Middle frontal gyrus (tissue), 1 donor: ENCODE data around the gene NUDT3.
"Not testable (repeated sequence)": the region's sequence is repeated elsewhere in the genome, so short reads cannot be mapped to it uniquely, and the experiment has no call there.

Experiments used
- DNase-seq: peaks from one replicate; pipeline ENCODE4 v3.0.0-alpha.2; 2015; ENCODE audit warnings: low spot score; ENCODE audit errors: extremely low spot score

NUDT3 gene

GRCh38 chr6:34260576-34261267, 131.7 kb downstream of the NUDT3 start:
- no peak for DNase-seq

DNA sequence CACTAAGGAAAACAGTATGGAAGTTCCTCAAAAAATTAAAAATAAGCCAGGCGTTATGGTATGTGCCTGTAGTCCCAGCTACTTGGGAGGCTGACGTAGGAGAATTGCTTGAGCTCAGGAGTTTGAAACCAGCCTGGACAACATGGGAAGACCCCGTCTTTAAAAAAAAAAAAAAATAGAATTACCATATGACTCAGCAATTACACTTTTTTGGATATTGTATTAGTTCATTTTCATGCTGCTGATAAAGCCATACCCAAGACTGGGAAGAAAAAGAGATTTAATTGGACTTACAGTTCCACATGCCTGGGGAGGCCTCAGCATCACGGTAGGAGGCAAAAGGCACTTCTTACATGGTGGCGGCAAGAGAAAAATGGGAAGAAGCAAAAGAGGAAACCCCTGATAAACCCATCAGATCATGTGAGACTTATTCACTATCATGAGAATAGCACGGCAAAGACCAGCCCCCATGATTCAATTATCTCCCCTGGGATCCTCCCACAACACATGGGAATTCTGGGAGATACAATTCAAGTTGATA, 132.9 kb downstream of the NUDT3 start:
- DNase-seq = no peak

GRCh38 chr6:34252395-34252794, 140.1 kb downstream of the NUDT3 start:
- DNase-seq = not testable (repeated sequence)

DNA sequence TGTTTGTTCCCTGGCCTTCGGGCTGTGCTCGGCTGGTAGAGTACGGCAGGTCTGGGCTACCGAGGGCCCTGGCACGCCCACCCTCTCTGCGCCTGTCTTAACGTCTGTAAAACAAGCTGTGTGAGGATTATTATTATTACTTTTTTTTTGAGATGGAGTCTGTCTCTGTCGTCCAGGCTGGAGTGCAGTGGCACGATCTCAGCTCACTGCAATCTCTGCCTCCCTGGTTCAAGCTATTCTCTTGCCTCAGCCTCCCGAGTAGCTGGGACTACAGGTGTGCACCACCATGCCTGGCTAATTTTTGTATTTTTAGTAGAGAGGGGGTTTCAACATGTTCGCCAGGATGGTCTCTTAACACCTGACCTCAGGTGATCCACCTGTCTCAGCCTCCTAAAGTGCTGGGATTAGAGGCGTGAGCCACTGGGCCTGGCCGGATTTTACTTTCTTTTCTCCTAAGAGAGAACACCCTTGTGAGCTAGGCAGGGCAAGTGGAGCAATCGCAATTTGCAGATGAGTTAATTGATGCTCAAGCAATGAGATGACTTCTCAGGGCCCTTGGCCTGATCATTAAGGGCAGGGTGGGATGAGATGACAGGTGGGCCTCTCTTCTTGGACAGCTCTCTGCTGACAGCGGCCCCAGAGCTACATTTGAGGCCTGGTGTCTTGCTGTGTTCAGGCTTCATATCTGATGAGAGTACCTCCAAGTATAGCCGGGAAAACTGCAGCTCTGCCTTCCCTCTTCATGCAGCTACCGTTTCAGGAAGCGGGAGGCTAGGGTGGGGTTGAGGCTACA, 142.8 kb downstream of the NUDT3 start:
- no peak for DNase-seq

- DNase-seq = peak; percentile 91
Observed at GRCh38 chr6:34248727-34249468, 143.6 kb downstream of the NUDT3 start, which contains the start of gene SMIM29. Gene SMIM29 (minus strand): TSS chr6:34249006. CDS start chr6:34247791, 1,215 bp downstream.

- DNase-seq = no peak
Observed at GRCh38 chr6:34248198-34248726, 144.2 kb downstream of the NUDT3 start.

DNA sequence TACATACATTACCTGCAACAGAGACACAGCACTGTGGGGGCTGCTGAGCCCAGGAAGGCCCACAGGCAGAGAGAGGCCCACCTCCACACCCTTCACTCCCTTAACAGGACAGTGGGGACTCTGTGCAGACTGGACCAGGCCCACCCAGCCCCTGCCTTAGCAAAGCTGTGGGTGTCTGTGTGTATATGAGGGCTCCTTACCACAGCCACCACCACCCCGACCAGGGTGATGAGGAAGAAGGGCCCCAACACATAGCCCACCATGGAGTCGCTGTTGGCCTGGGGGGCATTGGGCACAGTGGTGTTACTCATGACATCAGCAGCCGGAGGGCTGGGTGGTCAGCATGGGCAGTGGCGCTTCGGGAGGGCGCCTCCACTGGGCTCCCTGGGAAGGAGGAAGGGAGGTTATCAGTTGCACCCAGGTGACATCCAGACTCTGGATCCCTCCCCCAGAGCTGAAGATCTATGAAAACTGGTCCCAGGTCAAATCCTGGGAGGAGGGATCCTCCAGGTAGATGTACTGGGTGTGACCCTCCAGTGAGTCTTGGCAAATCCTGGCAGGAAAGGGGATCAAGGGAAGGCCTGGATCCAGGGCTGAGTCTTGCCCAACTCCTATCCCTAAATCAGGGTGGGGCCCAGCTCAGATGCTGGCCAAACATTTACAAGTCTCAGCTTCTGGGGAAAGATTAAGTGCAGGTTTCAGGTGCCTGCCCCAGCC, 144.8 kb downstream of the NUDT3 start:
- no peak for DNase-seq

GRCh38 chr6:34246563-34247391, 145.7 kb downstream of the NUDT3 start:
- DNase-seq = no peak

DNA sequence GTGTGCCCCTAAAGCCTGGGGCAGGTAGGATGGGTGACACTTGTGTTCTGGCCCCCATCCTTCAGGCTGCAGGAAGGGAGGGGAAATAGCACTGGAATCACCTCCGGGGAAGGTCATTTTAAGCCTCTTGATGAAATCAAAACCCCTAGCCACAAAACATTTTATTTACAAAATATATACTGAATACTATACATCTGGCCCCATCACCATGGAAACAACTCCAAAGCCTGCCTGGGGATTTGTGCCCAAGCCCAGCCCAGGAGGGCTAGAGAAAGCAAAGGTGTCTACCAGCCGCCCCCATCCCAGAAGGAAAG, 146.3 kb downstream of the NUDT3 start:
- no peak for DNase-seq

DNA sequence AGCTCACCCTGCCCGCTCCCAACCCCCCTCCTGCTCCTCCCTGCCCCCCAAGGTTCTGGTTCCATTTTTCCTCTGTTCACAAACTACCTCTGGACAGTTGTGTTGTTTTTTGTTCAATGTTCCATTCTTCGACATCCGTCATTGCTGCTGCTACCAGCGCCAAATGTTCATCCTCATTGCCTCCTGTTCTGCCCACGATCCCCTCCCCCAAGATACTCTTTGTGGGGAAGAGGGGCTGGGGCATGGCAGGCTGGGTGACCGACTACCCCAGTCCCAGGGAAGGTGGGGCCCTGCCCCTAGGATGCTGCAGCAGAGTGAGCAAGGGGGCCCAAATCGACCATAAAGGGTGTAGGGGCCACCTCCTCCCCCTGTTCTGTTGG, 146.7 kb downstream of the NUDT3 start:
- not testable (repeated sequence) for DNase-seq

GRCh38 chr6:34245032-34245760, 147.3 kb downstream of the NUDT3 start:
- not testable (repeated sequence) for DNase-seq

GRCh38 chr6:34243901-34244884, 148.3 kb downstream of the NUDT3 start:
- DNase-seq = no peak

DNA sequence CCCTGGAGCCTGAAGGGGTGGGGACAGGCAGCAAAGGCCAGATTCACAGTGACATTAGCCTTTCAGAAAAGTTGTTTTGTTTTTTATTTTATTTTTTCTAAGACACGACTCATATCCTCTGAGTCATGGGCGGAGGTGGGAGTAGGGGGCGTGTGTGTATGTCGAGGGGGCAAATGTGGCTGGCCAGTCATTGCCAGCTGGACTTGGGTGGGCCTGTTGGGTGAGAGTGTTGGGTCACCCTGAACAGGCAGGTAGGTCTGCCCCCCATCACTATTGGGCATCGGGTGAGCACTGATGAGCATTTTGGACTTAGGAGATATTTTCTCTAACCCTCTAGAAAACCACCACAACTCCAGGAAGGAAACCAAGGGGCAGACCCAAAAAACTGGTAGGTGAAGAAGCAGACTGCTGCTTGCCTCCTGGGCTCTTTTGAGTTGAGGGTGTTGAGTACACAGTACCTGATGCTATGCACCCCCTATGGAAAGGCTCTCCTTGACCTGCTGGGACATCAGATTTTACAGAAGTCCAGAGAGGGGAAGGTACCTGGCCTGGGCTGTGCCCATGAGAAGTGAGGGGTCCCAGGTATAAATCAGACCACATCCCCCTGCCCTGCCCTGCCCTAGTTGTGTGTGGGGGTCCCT, 149.2 kb downstream of the NUDT3 start:
- no peak for DNase-seq

- DNase-seq = no peak
Observed at GRCh38 chr6:34242252-34243130, 150.0 kb downstream of the NUDT3 start.

GRCh38 chr6:34241351-34242215, 150.9 kb downstream of the NUDT3 start:
- no peak for DNase-seq
